ENCODE results near the gene SNCAIP. TPM values are rescaled to one million over a fixed set of nuclear protein-coding genes. Genes with fewer than 3 reads are reported as not detected.

The SNCAIP gene
- total and polyA plus RNA-seq, 2 donors (not counting 1 experiment from before 2014, with no cell fraction given) = 1.3 to 4.1 TPM

DNA sequence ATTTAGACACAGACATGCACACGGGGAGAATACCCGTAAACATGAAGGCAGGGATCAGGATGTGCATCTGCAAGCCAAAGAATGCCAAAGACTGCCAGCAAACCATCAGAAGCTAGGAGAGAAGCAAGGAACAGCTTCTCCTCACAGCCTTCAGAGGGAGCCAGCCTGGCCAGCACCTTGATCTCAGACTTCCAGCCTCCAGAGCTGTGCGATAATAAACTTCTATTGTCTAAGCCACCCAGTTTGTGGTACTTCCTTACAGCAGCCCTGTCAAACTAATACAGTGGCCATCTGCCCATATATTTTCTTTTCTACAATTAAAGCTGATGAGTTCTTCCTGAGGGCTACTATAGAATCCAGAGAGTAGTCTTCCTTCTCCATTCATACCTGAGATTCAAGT is 135.0 kb downstream of the SNCAIP start:
- TF ChIP-seq, protein P1, sequence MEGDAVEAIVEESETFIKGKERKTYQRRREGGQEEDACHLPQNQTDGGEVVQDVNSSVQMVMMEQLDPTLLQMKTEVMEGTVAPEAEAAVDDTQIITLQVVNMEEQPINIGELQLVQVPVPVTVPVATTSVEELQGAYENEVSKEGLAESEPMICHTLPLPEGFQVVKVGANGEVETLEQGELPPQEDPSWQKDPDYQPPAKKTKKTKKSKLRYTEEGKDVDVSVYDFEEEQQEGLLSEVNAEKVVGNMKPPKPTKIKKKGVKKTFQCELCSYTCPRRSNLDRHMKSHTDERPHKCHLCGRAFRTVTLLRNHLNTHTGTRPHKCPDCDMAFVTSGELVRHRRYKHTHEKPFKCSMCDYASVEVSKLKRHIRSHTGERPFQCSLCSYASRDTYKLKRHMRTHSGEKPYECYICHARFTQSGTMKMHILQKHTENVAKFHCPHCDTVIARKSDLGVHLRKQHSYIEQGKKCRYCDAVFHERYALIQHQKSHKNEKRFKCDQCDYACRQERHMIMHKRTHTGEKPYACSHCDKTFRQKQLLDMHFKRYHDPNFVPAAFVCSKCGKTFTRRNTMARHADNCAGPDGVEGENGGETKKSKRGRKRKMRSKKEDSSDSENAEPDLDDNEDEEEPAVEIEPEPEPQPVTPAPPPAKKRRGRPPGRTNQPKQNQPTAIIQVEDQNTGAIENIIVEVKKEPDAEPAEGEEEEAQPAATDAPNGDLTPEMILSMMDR (conservative IDR thresholded peaks at IDR 0.05 in 1 of 2, IDR thresholded peaks at IDR 0.05 in 1 of 2; ENCODE audit: low read depth in 1 of 2, low read length in 2 of 2) = no peak
- TF ChIP-seq EZH2 (IDR thresholded peaks at IDR 0.05; ENCODE audit: low read length, missing control alignments) = no peak

DNA sequence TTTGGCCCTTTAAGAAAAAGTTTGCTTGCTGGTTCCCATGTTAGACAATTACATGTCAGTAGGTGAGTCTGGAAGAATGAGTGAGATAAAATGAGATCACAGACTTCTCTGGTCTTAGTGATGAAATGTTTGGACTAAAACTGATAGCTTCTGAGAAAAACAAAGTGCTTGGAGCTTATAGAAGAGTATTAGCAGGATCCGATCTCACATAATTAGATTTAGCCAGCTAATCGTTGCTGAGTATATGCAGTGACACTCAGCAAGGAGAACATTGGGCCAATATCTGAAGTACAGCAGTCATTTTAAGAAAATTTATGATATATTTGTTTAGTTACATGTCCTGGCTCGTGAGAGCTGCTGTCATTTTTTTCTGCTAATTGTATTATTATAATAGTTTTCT is 135.8 kb downstream of the SNCAIP start:
- Histone ChIP-seq H3K9ac (ENCODE audit: insufficient read depth, low read length) (no peak overlapping the region), H3K4me3 (replicated peaks in 1 of 4; ENCODE audit: control extremely low read depth in 1 of 4, insufficient read depth in 1 of 4, low read depth in 3 of 4, low read length in 4 of 4) (no peak overlapping the region), H3K4me2 (ENCODE audit: extremely low read depth, insufficient read depth, low read length) (no peak overlapping the region), H3K27me3 (ENCODE audit: control insufficient read depth, insufficient read depth, low read length) (no peaks in the 10 kb centered on the region), H3K9me3 (ENCODE audit: control insufficient read depth, insufficient read depth, low read depth, low read length) (no peaks in the 10 kb centered on the region), H3K27ac (ENCODE audit: insufficient read depth, low read length) (no peak overlapping the region), H4K20me1 (ENCODE audit: control insufficient read depth, extremely low read depth, insufficient read depth, low read length) (no peaks in the 10 kb centered on the region), H3K79me2 (ENCODE audit: control insufficient read depth, insufficient read depth, low read length) (no peaks in the 10 kb centered on the region), H2AFZ (ENCODE audit: low read length) (no peak overlapping the region), H3K4me1 (ENCODE audit: control insufficient read depth, extremely low read depth, insufficient read depth, low read length) (no peaks in the 10 kb centered on the region), H3K36me3 (ENCODE audit: control insufficient read depth, insufficient read depth, low read length) (no peaks in the 10 kb centered on the region)
- no peak for DNase-seq (ENCODE audit: low read depth in 2 of 2)
- TF ChIP-seq, protein P1 (conservative IDR thresholded peaks at IDR 0.05 in 1 of 2, IDR thresholded peaks at IDR 0.05 in 1 of 2; ENCODE audit: low read depth in 1 of 2, low read length in 2 of 2) = no peak
- no peak for TF ChIP-seq EZH2 (IDR thresholded peaks at IDR 0.05; ENCODE audit: low read length, missing control alignments)

More for the DNA sequence above, 135.0 kb downstream of the SNCAIP start:
- H3K4me2 ChIP-seq (ENCODE audit: extremely low read depth, insufficient read depth, low read length) = no peak overlapping the region
- H3K4me3 ChIP-seq (replicated peaks in 1 of 4; ENCODE audit: control extremely low read depth in 1 of 4, insufficient read depth in 1 of 4, low read depth in 3 of 4, low read length in 4 of 4) = no peak overlapping the region
- no peaks in the 10 kb centered on the region for H3K27me3 ChIP-seq (ENCODE audit: control insufficient read depth, insufficient read depth, low read length)
- no peaks in the 10 kb centered on the region for H3K36me3 ChIP-seq (ENCODE audit: control insufficient read depth, insufficient read depth, low read length)
- no peaks in the 10 kb centered on the region for H4K20me1 ChIP-seq (ENCODE audit: control insufficient read depth, extremely low read depth, insufficient read depth, low read length)
- no peak overlapping the region for H3K27ac ChIP-seq (ENCODE audit: insufficient read depth, low read length)
- no peaks in the 10 kb centered on the region for H3K9me3 ChIP-seq (ENCODE audit: control insufficient read depth, insufficient read depth, low read depth, low read length)
- H2AFZ ChIP-seq (ENCODE audit: low read length) = no peak overlapping the region
- no peaks in the 10 kb centered on the region for H3K79me2 ChIP-seq (ENCODE audit: control insufficient read depth, insufficient read depth, low read length)
- H3K4me1 ChIP-seq (ENCODE audit: control insufficient read depth, extremely low read depth, insufficient read depth, low read length) = no peaks in the 10 kb centered on the region
- DNase-seq (ENCODE audit: low read depth in 2 of 2) = no peak
- H3K9ac ChIP-seq (ENCODE audit: insufficient read depth, low read length) = no peak overlapping the region

DNA sequence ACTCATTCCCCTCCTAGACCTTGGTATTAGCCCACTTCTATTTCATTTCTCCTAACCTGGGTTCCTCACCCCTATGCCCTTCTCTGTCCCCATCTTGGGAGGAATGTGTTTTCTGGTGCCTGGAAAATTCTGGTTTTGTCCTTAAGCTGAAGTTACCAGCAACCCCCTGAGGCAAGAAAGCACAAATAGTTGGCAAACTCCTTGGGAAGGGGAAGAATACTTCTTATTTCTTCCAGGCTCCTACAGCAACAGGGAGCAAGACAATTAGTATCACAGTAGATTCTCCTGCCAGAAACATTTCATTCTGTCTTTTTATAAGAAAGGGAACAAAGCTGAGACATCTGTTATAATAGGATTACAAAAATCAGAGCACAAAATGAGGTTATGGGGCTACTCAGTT is 142.5 kb downstream of the SNCAIP start:
- Histone ChIP-seq H3K79me2 (ENCODE audit: control insufficient read depth, insufficient read depth, low read length) (no peaks in the 10 kb centered on the region), H3K27me3 (ENCODE audit: control insufficient read depth, insufficient read depth, low read length) (no peaks in the 10 kb centered on the region), H3K4me1 (ENCODE audit: control insufficient read depth, extremely low read depth, insufficient read depth, low read length) (no peaks in the 10 kb centered on the region), H3K27ac (ENCODE audit: insufficient read depth, low read length) (no peak overlapping the region), H3K36me3 (ENCODE audit: control insufficient read depth, insufficient read depth, low read length) (no peaks in the 10 kb centered on the region), H3K9ac (ENCODE audit: insufficient read depth, low read length) (no peak overlapping the region), H2AFZ (ENCODE audit: low read length) (no peak overlapping the region), H3K9me3 (ENCODE audit: control insufficient read depth, insufficient read depth, low read depth, low read length) (no peaks in the 10 kb centered on the region), H3K4me3 (replicated peaks in 1 of 4; ENCODE audit: control extremely low read depth in 1 of 4, insufficient read depth in 1 of 4, low read depth in 3 of 4, low read length in 4 of 4) (no peak overlapping the region), H3K4me2 (ENCODE audit: extremely low read depth, insufficient read depth, low read length) (no peak overlapping the region), H4K20me1 (ENCODE audit: control insufficient read depth, extremely low read depth, insufficient read depth, low read length) (no peaks in the 10 kb centered on the region)
- DNase-seq (ENCODE audit: low read depth in 2 of 2) = no peak
- TF ChIP-seq, protein P1 (conservative IDR thresholded peaks at IDR 0.05 in 1 of 2, IDR thresholded peaks at IDR 0.05 in 1 of 2; ENCODE audit: low read depth in 1 of 2, low read length in 2 of 2) = no peak
- TF ChIP-seq EZH2 (IDR thresholded peaks at IDR 0.05; ENCODE audit: low read length, missing control alignments) = no peak

All from fibroblast of lung (primary cell).